Keratinocyte (primary cell): ENCODE results near the gene SGCE. TPM values are rescaled to one million over a fixed set of nuclear protein-coding genes. Genes with fewer than 3 reads are reported as not detected.

ENCODE experiments used
- DNase-seq: peaks from one replicate; pipeline ENCODE4 v3.0.0-alpha.2; 2011; ENCODE audit warnings: low read depth, missing footprints, low spot score
- FAIRE-seq: peaks from 2 replicates; lab custom pipeline; 2011; peaks lifted over from hg19 to GRCh38; lab: Jason Lieb, UNC
- H2AFZ ChIP-seq: 2 replicates; pipeline ENCODE4 v1.6.0; 2012; ENCODE audit warnings: low read length, control low read depth, inconsistent platforms; ENCODE audit not compliant: control insufficient read depth
- H3K27ac ChIP-seq: 2 replicates; pipeline ENCODE4 v1.5.1; 2011; ENCODE audit warnings: low read length; ENCODE audit not compliant: control insufficient read depth, insufficient read depth
- H3K27me3 ChIP-seq: 3 replicates; pipeline ENCODE4 v1.6.0; 2011; ENCODE audit warnings: low read length; ENCODE audit not compliant: control insufficient read depth, insufficient read depth; ENCODE audit errors: extremely low read depth
- H3K36me3 ChIP-seq, 2 experiments: 2 replicates in 1 of 2; 3 replicates in 1 of 2; pipeline ENCODE4 v1.5.1; 2011; ENCODE audit warnings: low read length in 2 of 2, mild to moderate bottlenecking in 1 of 2; ENCODE audit not compliant: control insufficient read depth in 2 of 2, insufficient read depth in 2 of 2; ENCODE audit errors: extremely low read depth in 1 of 2
- H3K4me1 ChIP-seq: 3 replicates; pipeline ENCODE4 v1.5.1; 2011; ENCODE audit warnings: low read length; ENCODE audit not compliant: control insufficient read depth, insufficient read depth; ENCODE audit errors: extremely low read depth
- H3K4me2 ChIP-seq: 3 replicates; pipeline ENCODE4 v1.6.0; 2011; ENCODE audit warnings: low read depth, low read length; ENCODE audit not compliant: control insufficient read depth, insufficient read depth; ENCODE audit errors: extremely low read depth
- H3K4me3 ChIP-seq, 3 experiments: fragments of 200-600 bp in 1 of 3; sonication (generic) in 1 of 3; 2 replicates in 2 of 3; 3 replicates in 1 of 3; pipeline ENCODE4 v1.5.1; 2011 to 2016; ENCODE audit warnings: low read length in 3 of 3, mild to moderate bottlenecking in 3 of 3, control low read depth in 2 of 3, inconsistent platforms in 1 of 3, low read depth in 1 of 3, mixed read lengths in 1 of 3, mixed run types in 1 of 3, moderate library complexity in 1 of 3; ENCODE audit not compliant: control insufficient read depth in 2 of 3, insufficient read depth in 2 of 3; ENCODE audit errors: extremely low read depth in 1 of 3
- H3K79me2 ChIP-seq: 2 replicates; pipeline ENCODE4 v1.6.0; 2012; ENCODE audit warnings: low read length; ENCODE audit not compliant: control insufficient read depth, insufficient read depth
- H3K9ac ChIP-seq: 3 replicates; pipeline ENCODE4 v1.6.0; 2011; ENCODE audit warnings: low read length; ENCODE audit not compliant: control insufficient read depth, insufficient read depth; ENCODE audit errors: extremely low read depth
- H3K9me1 ChIP-seq: 3 replicates; pipeline ENCODE4 v1.6.0; 2011; ENCODE audit warnings: low read length; ENCODE audit not compliant: control insufficient read depth, insufficient read depth; ENCODE audit errors: extremely low read depth
- H3K9me3 ChIP-seq: 2 replicates; pipeline ENCODE4 v1.5.1; 2012; ENCODE audit warnings: low read depth, low read length; ENCODE audit not compliant: control insufficient read depth
- H4K20me1 ChIP-seq: 3 replicates; pipeline ENCODE4 v1.6.0; 2011; ENCODE audit warnings: low read length; ENCODE audit not compliant: control insufficient read depth, insufficient read depth; ENCODE audit errors: extremely low read depth
- CTCF ChIP-seq, 3 experiments: IDR thresholded peaks in 1 of 3; conservative IDR thresholded peaks in 1 of 3; optimal IDR thresholded peaks in 1 of 3; 2 replicates in 2 of 3; 3 replicates in 1 of 3; pipeline versions ENCODE3 to v1.5.1; 2011; ENCODE audit warnings: low read length in 3 of 3, mild to moderate bottlenecking in 3 of 3, moderate library complexity in 2 of 3, control low read depth in 1 of 3, inconsistent platforms in 1 of 3; ENCODE audit not compliant: insufficient read depth in 2 of 3; ENCODE audit errors: extremely low read depth in 1 of 3
- EZH2 ChIP-seq: IDR thresholded peaks from one replicate; pipeline ENCODE4 v1.6.1; 2012; ENCODE audit warnings: inconsistent platforms, mild to moderate bottlenecking, low read length, moderate library complexity
- dilution Hi-C: fragments of 300-500 bp; cut with MboI; formaldehyde crosslinking; loops from one replicate; pipeline ENCODE4 v1.7.0; 2020; ENCODE audit warnings: low sequenced_read_pairs; ENCODE audit not compliant: extremely low pct_ligation_motif_present
- polyA plus RNA-seq, 5 experiments: library from polyadenylated mRNA; depleted of rRNA in 3 of 5; stranded (reverse) in 3 of 5; stranded (forward) in 1 of 5; unstranded in 1 of 5; fragments of >200 nt; gene quantifications; 1 replicate in 1 of 5; 2 replicates in 3 of 5; 3 replicates in 1 of 5; pipeline versions ENCODE4 v1.2.1 to v1.2.3, GENCODE V29; 2011 to 2012; ENCODE audit warnings: missing spikeins in 2 of 5, low read depth in 1 of 5, low replicate concordance in 1 of 5

The SGCE gene
- polyA plus RNA-seq, 1 donor (not counting 4 experiments of a cell fraction or from before 2014, with no cell fraction given), result 7.9 TPM

DNA sequence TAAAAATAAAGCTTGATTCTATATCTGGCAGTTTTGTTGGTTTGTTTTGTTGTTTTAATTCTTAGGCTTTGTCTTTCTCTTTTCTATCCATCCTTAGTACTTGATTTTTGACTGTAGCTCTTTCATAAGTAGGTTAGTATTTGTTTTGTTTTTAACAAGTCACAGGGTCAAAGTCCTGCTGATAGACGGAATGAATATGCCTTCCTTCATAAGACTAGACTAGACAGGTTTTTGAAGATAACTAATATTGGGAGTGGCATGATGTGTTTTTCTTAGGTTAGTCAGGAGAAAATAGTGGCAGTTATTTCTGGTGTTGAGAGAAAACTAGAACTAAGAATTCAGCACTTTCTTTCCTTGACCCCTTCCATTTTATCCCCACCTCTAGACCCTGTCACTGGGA is 96.0 kb downstream of the SGCE start:
- TF ChIP-seq CTCF (optimal IDR thresholded peaks at IDR 0.05 in 1 of 3, IDR thresholded peaks at IDR 0.05 in 1 of 3, conservative IDR thresholded peaks at IDR 0.05 in 1 of 3; ENCODE audit: extremely low read depth in 1 of 3, insufficient read depth in 2 of 3, low read length in 3 of 3), result no peak
- TF ChIP-seq EZH2, result no peak
- H3K4me1 ChIP-seq, result no peaks in the 10 kb centered on the region
- H4K20me1 ChIP-seq, result no peaks in the 10 kb centered on the region
- H3K79me2 ChIP-seq, result no peaks in the 10 kb centered on the region
- DNase-seq (no peak), FAIRE-seq (no peak)
- dilution Hi-C loops, result no loop called here
- no peak overlapping the region for H2AFZ ChIP-seq
- H3K36me3 ChIP-seq, result no peaks in the 10 kb centered on the region
- H3K9me3 ChIP-seq, result no peaks in the 10 kb centered on the region
- H3K27ac ChIP-seq, result no peak overlapping the region
- H3K4me2 ChIP-seq, result no peak overlapping the region
- H3K9me1 ChIP-seq, result no peaks in the 10 kb centered on the region
- no peaks in the 10 kb centered on the region for H3K27me3 ChIP-seq
- no peak overlapping the region for H3K9ac ChIP-seq
- no peak overlapping the region for H3K4me3 ChIP-seq

- no peak overlapping the region for H3K4me3 ChIP-seq
- H3K4me2 ChIP-seq, result no peak overlapping the region
- H3K27me3 ChIP-seq, result no peaks in the 10 kb centered on the region
- no peaks in the 10 kb centered on the region for H3K9me3 ChIP-seq
- H3K4me1 ChIP-seq, result no peaks in the 10 kb centered on the region
- no peaks in the 10 kb centered on the region for H3K79me2 ChIP-seq
- no peak overlapping the region for H2AFZ ChIP-seq
- H3K9ac ChIP-seq, result no peak overlapping the region
- no peak overlapping the region for H3K27ac ChIP-seq
- no peak for FAIRE-seq
- dilution Hi-C loops, result no loop called here
- H3K9me1 ChIP-seq, result no peaks in the 10 kb centered on the region
- no peaks in the 10 kb centered on the region for H3K36me3 ChIP-seq
- no peak for DNase-seq
- H4K20me1 ChIP-seq, result no peaks in the 10 kb centered on the region
- TF ChIP-seq EZH2 (no peak), CTCF (optimal IDR thresholded peaks at IDR 0.05 in 1 of 3, IDR thresholded peaks at IDR 0.05 in 1 of 3, conservative IDR thresholded peaks at IDR 0.05 in 1 of 3; ENCODE audit: extremely low read depth in 1 of 3, insufficient read depth in 2 of 3, low read length in 3 of 3) (no peak)
Measured at GRCh38 chr7:94557215-94557614, 98.7 kb downstream of the SGCE start.
